HEK293T (cell line): ENCODE measurements around the gene TLK1.

Experiments used
- BHLHE40 ChIP-seq: fragments of 450-650 bp; IDR thresholded peaks from 2 replicates; pipeline ENCODE4 v1.6.1; 2016; ENCODE audit warnings: mild to moderate bottlenecking, moderate library complexity, borderline replicate concordance
- FOXA1 ChIP-seq: fragments of 450-650 bp; IDR thresholded peaks from 2 replicates; pipeline ENCODE4 v1.6.1; 2016; ENCODE audit warnings: mild to moderate bottlenecking
- L3MBTL2 ChIP-seq: fragments of 450-650 bp; conservative IDR thresholded peaks from 2 replicates; pipeline ENCODE4 v1.6.1; 2016; ENCODE audit warnings: mild to moderate bottlenecking
- SP1 ChIP-seq: fragments of 450-650 bp; IDR thresholded peaks from 2 replicates; pipeline ENCODE4 v1.6.1; 2017
- SUZ12 ChIP-seq: fragments of 450-650 bp; IDR thresholded peaks from 2 replicates; pipeline ENCODE4 v1.6.1; 2016; ENCODE audit warnings: mild to moderate bottlenecking

- TF ChIP-seq SP1 (no peak), L3MBTL2 (no peak), BHLHE40 (no peak), FOXA1 (no peak), SUZ12 (no peak)
These were observed 49.6 kb upstream of the TLK1 start for GRCh38 chr2:171210216-171210863.
